ENCODE data around the gene CP. TPM values are rescaled to one million over a fixed set of nuclear protein-coding genes. Genes with fewer than 3 reads are reported as not detected.

Gene CP
- total RNA-seq (2014; rRNA removed; shearing (Covaris generic)) (not detected in 2 replicates), total RNA-seq (2022) (not detected in 2 replicates), Bru-seq, nascent RNA (not detected), BruChase-seq, experiment 1, labeled RNA remaining after a 6-hour chase (not detected), BruChase-seq, experiment 2, labeled RNA remaining after a 2-hour chase (not detected)
- long read RNA-seq, partial matches to known transcripts = 0 of 7 reads
- long read RNA-seq, other reads (novel, unspliced or antisense) = 7 of 7 reads

DNA sequence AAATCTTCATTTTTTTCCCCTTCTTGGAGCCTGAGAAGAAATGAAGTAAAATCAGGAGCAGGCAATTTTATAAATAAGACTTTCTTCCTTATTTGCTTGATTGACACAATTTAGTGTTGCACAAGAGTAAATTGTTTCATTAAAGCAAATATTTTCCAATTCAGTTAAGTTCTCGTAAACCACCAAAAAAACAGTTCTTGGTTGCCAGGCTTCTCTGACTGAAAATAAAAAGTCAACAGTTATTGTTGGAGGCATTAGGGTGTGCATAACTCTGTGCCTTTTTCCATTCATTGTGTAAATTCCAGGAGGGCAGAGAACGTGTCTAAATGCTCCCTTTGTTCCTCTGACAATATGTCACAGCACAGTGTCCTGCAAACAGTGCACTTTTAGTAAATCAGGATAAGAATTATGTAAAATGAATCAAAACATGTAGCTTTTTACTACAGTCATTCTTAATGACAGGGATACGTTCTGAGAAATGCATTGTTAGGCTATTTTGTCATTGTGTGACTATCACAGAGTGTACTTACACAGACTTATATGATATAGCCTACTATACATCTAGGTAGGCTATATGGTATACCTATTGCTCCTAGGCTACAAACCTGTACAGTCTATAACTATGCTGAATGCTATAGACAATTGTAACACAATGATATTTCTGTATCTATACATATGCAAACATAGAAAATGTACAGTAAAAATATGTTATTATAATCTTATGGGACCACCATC, at the start of gene CP:
Gene CP, minus strand, starts transcription at position 47 of the 735 bp plus-strand sequence. Its CDS starts 37 bp downstream, at position 10.
- H2AFZ ChIP-seq (ENCODE audit: low read length) = no peak within 1 kb of the TSS
- H3K4me2 ChIP-seq (ENCODE audit: low read length) = no peak within 1 kb of the TSS
- no TSS peak for BruUV-seq (replicated peaks)
- H4K20me1 ChIP-seq (ENCODE audit: insufficient read depth, low read length) = no peaks in the 10 kb centered on the region
- H3K4me3 ChIP-seq (ENCODE audit: low read depth, low read length, poor library complexity, severe bottlenecking) = no peak within 1 kb of the TSS
- H3K36me3 ChIP-seq (ENCODE audit: insufficient read depth, low read length) = no peaks in the 10 kb centered on the region
- DNase-seq (ENCODE audit: low spot score) = no peak
- TF ChIP-seq, protein P1, sequence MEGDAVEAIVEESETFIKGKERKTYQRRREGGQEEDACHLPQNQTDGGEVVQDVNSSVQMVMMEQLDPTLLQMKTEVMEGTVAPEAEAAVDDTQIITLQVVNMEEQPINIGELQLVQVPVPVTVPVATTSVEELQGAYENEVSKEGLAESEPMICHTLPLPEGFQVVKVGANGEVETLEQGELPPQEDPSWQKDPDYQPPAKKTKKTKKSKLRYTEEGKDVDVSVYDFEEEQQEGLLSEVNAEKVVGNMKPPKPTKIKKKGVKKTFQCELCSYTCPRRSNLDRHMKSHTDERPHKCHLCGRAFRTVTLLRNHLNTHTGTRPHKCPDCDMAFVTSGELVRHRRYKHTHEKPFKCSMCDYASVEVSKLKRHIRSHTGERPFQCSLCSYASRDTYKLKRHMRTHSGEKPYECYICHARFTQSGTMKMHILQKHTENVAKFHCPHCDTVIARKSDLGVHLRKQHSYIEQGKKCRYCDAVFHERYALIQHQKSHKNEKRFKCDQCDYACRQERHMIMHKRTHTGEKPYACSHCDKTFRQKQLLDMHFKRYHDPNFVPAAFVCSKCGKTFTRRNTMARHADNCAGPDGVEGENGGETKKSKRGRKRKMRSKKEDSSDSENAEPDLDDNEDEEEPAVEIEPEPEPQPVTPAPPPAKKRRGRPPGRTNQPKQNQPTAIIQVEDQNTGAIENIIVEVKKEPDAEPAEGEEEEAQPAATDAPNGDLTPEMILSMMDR (conservative IDR thresholded peaks at IDR 0.05; ENCODE audit: low read length) = no peak
- no peak for TF ChIP-seq EZH2phosphoT487 (IDR thresholded peaks at IDR 0.05; ENCODE audit: borderline replicate concordance, low read depth, low read length)
- no peaks in the 10 kb centered on the region for H3K9me3 ChIP-seq (ENCODE audit: low read length)
- H3K9me2 ChIP-seq (ENCODE audit: insufficient read depth, low read length) = no peaks in the 10 kb centered on the region
- peaks cover 5% of the 10 kb centered on the region for H3K4me1 ChIP-seq (ENCODE audit: insufficient read depth, low read length, poor library complexity, severe bottlenecking)
- no peak within 1 kb of the TSS for H3K27ac ChIP-seq (ENCODE audit: low read depth, low read length, poor library complexity, severe bottlenecking)
- ChIA-PET CTCF (ENCODE audit: unreplicated experiment) (no interaction called here), POLR2A (interaction anchor here (0.5 to 1.0 kb wide), 2 partner anchors 31 to 38 kb away, joined by 4 read pairs; no protein-coding TSS in a partner anchor)
- no peaks in the 10 kb centered on the region for H3K79me2 ChIP-seq (ENCODE audit: insufficient read depth, low read depth, low read length)
- intact Hi-C loops (cut with micrococcal nuclease; ENCODE audit: unreplicated experiment) = no loop called here

DNA sequence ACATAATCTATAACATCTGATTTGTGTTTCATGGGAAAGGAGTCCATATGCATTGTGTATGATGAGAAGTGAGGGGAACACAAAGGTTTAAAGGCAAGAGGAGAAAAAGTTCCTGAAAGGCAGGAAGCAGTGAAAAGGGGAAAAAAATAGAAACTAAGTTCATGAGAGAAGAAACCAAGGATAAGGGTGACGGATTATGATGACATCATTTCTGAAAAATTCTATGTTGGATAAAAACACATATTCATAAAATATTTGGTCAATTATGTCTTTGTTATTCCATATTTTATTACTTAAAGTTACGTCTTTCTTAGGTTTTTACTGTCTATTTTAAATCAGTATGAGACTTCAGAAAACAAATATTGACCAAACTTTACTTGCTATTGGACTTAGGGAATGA, 48.6 kb upstream of the CP start:
- no peak overlapping the region for H3K27ac ChIP-seq (ENCODE audit: low read depth, low read length, poor library complexity, severe bottlenecking)
- no peak overlapping the region for H2AFZ ChIP-seq (ENCODE audit: low read length)
- no TSS peak for BruUV-seq (replicated peaks)
- no peak overlapping the region for H3K4me3 ChIP-seq (ENCODE audit: low read depth, low read length, poor library complexity, severe bottlenecking)
- intact Hi-C loops (cut with micrococcal nuclease; ENCODE audit: unreplicated experiment) = no loop called here
- TF ChIP-seq, protein P1 (conservative IDR thresholded peaks at IDR 0.05; ENCODE audit: low read length) = no peak
- no peak for TF ChIP-seq EZH2phosphoT487 (IDR thresholded peaks at IDR 0.05; ENCODE audit: borderline replicate concordance, low read depth, low read length)
- CTCF ChIA-PET (ENCODE audit: unreplicated experiment) = no interaction called here
- no peaks in the 10 kb centered on the region for H4K20me1 ChIP-seq (ENCODE audit: insufficient read depth, low read length)
- POLR2A ChIA-PET = no interaction called here
- H3K9me3 ChIP-seq (ENCODE audit: low read length) = no peaks in the 10 kb centered on the region
- no peak for DNase-seq (ENCODE audit: low spot score)
- peaks cover 11% of the 10 kb centered on the region for H3K4me1 ChIP-seq (ENCODE audit: insufficient read depth, low read length, poor library complexity, severe bottlenecking)
- no peaks in the 10 kb centered on the region for H3K36me3 ChIP-seq (ENCODE audit: insufficient read depth, low read length)
- H3K9me2 ChIP-seq (ENCODE audit: insufficient read depth, low read length) = no peaks in the 10 kb centered on the region
- no peaks in the 10 kb centered on the region for H3K79me2 ChIP-seq (ENCODE audit: insufficient read depth, low read depth, low read length)
- H3K4me2 ChIP-seq (ENCODE audit: low read length) = no peak overlapping the region

- Histone ChIP-seq H3K4me3 (ENCODE audit: low read depth, low read length, poor library complexity, severe bottlenecking) (no peak overlapping the region), H3K36me3 (ENCODE audit: insufficient read depth, low read length) (no peaks in the 10 kb centered on the region), H3K27ac (ENCODE audit: low read depth, low read length, poor library complexity, severe bottlenecking) (no peak overlapping the region), H4K20me1 (ENCODE audit: insufficient read depth, low read length) (no peaks in the 10 kb centered on the region), H3K9me3 (ENCODE audit: low read length) (no peaks in the 10 kb centered on the region), H2AFZ (ENCODE audit: low read length) (no peak overlapping the region), H3K79me2 (ENCODE audit: insufficient read depth, low read depth, low read length) (no peaks in the 10 kb centered on the region), H3K4me2 (ENCODE audit: low read length) (no peak overlapping the region), H3K9me2 (ENCODE audit: insufficient read depth, low read length) (no peaks in the 10 kb centered on the region), H3K4me1 (ENCODE audit: insufficient read depth, low read length, poor library complexity, severe bottlenecking) (peaks cover 11% of the 10 kb centered on the region)
- TF ChIP-seq EZH2phosphoT487 (IDR thresholded peaks at IDR 0.05; ENCODE audit: borderline replicate concordance, low read depth, low read length) = no peak
- TF ChIP-seq, protein P1 (conservative IDR thresholded peaks at IDR 0.05; ENCODE audit: low read length) = no peak
- BruUV-seq (replicated peaks) = no TSS peak
- DNase-seq (ENCODE audit: low spot score) = no peak
- CTCF ChIA-PET (ENCODE audit: unreplicated experiment) = no interaction called here
- POLR2A ChIA-PET = interaction anchor here (0.6 to 1.9 kb wide), 3 partner anchors 9 to 149 kb away, joined by 3 to 7 read pairs (median 3); no protein-coding TSS in a partner anchor
- intact Hi-C loops (cut with micrococcal nuclease; ENCODE audit: unreplicated experiment) = loop anchor here (5.0 kb wide), 1 partner anchor 77 kb away; no protein-coding TSS in a partner anchor
Observed at GRCh38 chr3:149269687-149270086, 48.1 kb upstream of the CP start.
